ENCODE data around the gene PCCA. TPM values are rescaled to one million over a fixed set of nuclear protein-coding genes. Genes with fewer than 3 reads are reported as not detected.

Gene PCCA
- total and polyA plus RNA-seq, 2 of the 13 experiments (the other 11 are each of a cell fraction or from before 2014, with no cell fraction given), result 15.0 to 32.2 TPM

DNA sequence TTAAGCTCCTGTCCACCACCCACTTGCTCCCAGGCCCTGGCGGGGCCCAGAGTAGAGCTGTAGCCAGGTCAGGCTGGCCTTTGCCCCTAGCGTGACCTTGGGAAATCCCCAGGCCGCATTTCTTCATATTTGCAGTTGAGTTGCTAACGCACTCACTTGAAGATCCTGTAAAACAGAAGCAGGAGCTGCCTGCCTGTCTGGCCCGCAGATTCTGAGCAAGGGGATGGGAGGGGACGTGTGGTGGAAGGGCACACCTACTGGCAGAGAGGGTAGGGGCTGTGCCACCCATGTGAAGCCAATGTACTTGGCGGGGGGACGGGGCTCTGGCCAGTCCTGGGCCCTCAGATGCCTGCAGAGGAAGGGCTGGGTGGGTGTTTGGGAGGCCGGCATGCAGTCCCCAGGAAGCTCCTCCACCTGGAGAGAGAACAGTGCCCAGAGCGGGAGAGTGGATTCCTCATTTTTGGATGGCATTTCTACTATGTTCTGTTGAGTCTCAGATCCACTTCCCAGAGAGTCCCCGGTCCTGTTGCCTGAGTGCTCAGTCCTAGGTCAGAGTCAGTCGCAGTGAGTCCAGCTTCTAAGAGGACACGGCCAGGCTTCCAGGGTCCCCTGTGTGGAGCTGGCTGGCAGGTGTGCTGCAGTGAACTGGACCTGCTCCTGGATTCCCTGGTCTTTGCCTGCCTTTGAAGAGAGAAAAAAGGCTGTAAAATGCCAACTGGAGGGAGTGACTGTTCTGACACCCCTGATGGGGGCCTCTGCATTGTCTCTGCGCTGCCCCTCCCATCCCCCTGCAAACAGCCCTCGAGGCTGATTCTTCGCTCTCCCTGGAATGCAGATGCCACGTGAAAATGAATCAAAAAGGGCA lies 436.8 kb downstream of the PCCA start (continued):
- TF ChIP-seq, protein P1, sequence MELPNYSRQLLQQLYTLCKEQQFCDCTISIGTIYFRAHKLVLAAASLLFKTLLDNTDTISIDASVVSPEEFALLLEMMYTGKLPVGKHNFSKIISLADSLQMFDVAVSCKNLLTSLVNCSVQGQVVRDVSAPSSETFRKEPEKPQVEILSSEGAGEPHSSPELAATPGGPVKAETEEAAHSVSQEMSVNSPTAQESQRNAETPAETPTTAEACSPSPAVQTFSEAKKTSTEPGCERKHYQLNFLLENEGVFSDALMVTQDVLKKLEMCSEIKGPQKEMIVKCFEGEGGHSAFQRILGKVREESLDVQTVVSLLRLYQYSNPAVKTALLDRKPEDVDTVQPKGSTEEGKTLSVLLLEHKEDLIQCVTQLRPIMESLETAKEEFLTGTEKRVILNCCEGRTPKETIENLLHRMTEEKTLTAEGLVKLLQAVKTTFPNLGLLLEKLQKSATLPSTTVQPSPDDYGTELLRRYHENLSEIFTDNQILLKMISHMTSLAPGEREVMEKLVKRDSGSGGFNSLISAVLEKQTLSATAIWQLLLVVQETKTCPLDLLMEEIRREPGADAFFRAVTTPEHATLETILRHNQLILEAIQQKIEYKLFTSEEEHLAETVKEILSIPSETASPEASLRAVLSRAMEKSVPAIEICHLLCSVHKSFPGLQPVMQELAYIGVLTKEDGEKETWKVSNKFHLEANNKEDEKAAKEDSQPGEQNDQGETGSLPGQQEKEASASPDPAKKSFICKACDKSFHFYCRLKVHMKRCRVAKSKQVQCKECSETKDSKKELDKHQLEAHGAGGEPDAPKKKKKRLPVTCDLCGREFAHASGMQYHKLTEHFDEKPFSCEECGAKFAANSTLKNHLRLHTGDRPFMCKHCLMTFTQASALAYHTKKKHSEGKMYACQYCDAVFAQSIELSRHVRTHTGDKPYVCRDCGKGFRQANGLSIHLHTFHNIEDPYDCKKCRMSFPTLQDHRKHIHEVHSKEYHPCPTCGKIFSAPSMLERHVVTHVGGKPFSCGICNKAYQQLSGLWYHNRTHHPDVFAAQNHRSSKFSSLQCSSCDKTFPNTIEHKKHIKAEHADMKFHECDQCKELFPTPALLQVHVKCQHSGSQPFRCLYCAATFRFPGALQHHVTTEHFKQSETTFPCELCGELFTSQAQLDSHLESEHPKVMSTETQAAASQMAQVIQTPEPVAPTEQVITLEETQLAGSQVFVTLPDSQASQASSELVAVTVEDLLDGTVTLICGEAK (IDR thresholded peaks at IDR 0.05), result no peak
- TF ChIP-seq, protein P1 (CRISPR knock-in tag; IDR thresholded peaks at IDR 0.05), result peak; percentile 30; the same call in 1 of the 2 replicates
- TF ChIP-seq DNMT3B (CRISPR knock-in tag; conservative IDR thresholded peaks at IDR 0.05), result no peak
- TF ChIP-seq, protein P2, sequence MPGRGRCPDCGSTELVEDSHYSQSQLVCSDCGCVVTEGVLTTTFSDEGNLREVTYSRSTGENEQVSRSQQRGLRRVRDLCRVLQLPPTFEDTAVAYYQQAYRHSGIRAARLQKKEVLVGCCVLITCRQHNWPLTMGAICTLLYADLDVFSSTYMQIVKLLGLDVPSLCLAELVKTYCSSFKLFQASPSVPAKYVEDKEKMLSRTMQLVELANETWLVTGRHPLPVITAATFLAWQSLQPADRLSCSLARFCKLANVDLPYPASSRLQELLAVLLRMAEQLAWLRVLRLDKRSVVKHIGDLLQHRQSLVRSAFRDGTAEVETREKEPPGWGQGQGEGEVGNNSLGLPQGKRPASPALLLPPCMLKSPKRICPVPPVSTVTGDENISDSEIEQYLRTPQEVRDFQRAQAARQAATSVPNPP (CRISPR knock-in tag; IDR thresholded peaks at IDR 0.05), result no peak
- TF ChIP-seq MBD4 (IDR thresholded peaks at IDR 0.05; ENCODE audit: borderline replicate concordance, low read length), result no peak
- no peak for TF ChIP-seq ZFP62 (CRISPR knock-in tag; IDR thresholded peaks at IDR 0.05)
- no peak for TF ChIP-seq ZNF816 (CRISPR knock-in tag; IDR thresholded peaks at IDR 0.05; ENCODE audit: borderline replicate concordance)
- no peak for TF ChIP-seq FOXM1 (CRISPR knock-in tag; IDR thresholded peaks at IDR 0.05)
- no peak for TF ChIP-seq DR1 (CRISPR knock-in tag; IDR thresholded peaks at IDR 0.05)
- TF ChIP-seq HMG20A (CRISPR knock-in tag; IDR thresholded peaks at IDR 0.05; ENCODE audit: borderline replicate concordance), result peak; percentile 55; the same call in 1 of the 2 replicates
- TF ChIP-seq ZNF232 (CRISPR knock-in tag; IDR thresholded peaks at IDR 0.05; ENCODE audit: borderline replicate concordance), result no peak
- no peak for TF ChIP-seq MIER3 (CRISPR knock-in tag; IDR thresholded peaks at IDR 0.05; ENCODE audit: borderline replicate concordance)
- no peak for TF ChIP-seq FLYWCH1 (CRISPR knock-in tag; IDR thresholded peaks at IDR 0.05)
- no peak for TF ChIP-seq ZNF468 (CRISPR knock-in tag; IDR thresholded peaks at IDR 0.05)
- TF ChIP-seq SALL2 (CRISPR knock-in tag; IDR thresholded peaks at IDR 0.05), result no peak
- no peak for TF ChIP-seq NFYB (CRISPR knock-in tag; IDR thresholded peaks at IDR 0.05)
- TF ChIP-seq, protein P3, sequence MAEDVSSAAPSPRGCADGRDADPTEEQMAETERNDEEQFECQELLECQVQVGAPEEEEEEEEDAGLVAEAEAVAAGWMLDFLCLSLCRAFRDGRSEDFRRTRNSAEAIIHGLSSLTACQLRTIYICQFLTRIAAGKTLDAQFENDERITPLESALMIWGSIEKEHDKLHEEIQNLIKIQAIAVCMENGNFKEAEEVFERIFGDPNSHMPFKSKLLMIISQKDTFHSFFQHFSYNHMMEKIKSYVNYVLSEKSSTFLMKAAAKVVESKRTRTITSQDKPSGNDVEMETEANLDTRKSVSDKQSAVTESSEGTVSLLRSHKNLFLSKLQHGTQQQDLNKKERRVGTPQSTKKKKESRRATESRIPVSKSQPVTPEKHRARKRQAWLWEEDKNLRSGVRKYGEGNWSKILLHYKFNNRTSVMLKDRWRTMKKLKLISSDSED (CRISPR knock-in tag; IDR thresholded peaks at IDR 0.05), result no peak
- TF ChIP-seq ZFX (CRISPR knock-in tag; IDR thresholded peaks at IDR 0.05; ENCODE audit: low read depth), result peak; percentile 75
- no peak for TF ChIP-seq ZBTB3 (CRISPR knock-in tag; IDR thresholded peaks at IDR 0.05; ENCODE audit: borderline replicate concordance, low read depth)
- TF ChIP-seq NFKBIZ (CRISPR knock-in tag; IDR thresholded peaks at IDR 0.05), result peak; percentile 99
